ENCODE results near the gene CER1. TPM values are rescaled to one million over a fixed set of nuclear protein-coding genes. Genes with fewer than 3 reads are reported as not detected.

CER1 gene
- polyA plus RNA-seq (2012; ENCODE audit: low read depth, missing spikeins): not detected

GRCh38 chr9:14722391-14723035, at the start of gene CER1:
CER1 (minus strand) TSS chr9:14722733; CDS start chr9:14722672, 61 bp downstream.
- TF ChIP-seq PAX5 (IDR thresholded peaks at IDR 0.05; ENCODE audit: insufficient read depth, low read length, severe bottlenecking) (no peak), POU2F2 (IDR thresholded peaks at IDR 0.05; ENCODE audit: low read depth, low read length) (no peak), SPI1 (IDR thresholded peaks at IDR 0.05; ENCODE audit: low read depth, low read length) (no peak), POLR2AphosphoS5 (IDR thresholded peaks at IDR 0.05; ENCODE audit: low read depth, low read length) (no peak)
- FAIRE-seq (no peak), DNase-seq (ENCODE audit: insufficient read length, low spot score) (no peak)

DNA sequence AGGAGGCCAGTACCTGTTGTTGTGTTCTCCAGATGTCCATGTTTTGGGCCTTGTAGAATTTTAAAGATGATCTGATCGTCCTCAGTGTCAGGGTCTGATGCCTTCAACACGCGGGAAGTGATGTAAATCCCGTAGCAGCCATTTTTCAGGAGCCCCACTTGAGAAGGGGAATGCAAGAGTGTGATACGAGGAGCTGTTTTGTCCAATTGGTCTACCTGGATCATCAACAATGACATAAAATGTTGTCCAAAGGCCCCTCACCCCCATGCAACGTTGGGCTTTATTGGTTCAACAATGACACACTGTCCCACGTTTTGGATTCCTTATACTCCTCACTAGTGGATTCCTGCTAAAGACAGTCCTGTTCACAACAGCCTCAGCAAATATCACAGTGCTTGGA, 48.1 kb upstream of the CER1 start:
- TF ChIP-seq SPI1 (IDR thresholded peaks at IDR 0.05; ENCODE audit: low read depth, low read length) (no peak), POU2F2 (IDR thresholded peaks at IDR 0.05; ENCODE audit: low read depth, low read length) (no peak), POLR2A (IDR thresholded peaks at IDR 0.05; ENCODE audit: low read depth, low read length) (no peak), POLR2AphosphoS5 (IDR thresholded peaks at IDR 0.05; ENCODE audit: low read depth, low read length) (no peak), PAX5 (IDR thresholded peaks at IDR 0.05; ENCODE audit: insufficient read depth, low read length, severe bottlenecking) (no peak), TAF1 (IDR thresholded peaks at IDR 0.05; ENCODE audit: low read depth, low read length) (no peak)
- DNase-seq (ENCODE audit: insufficient read length, low spot score): no peak
- no peak for FAIRE-seq

DNA sequence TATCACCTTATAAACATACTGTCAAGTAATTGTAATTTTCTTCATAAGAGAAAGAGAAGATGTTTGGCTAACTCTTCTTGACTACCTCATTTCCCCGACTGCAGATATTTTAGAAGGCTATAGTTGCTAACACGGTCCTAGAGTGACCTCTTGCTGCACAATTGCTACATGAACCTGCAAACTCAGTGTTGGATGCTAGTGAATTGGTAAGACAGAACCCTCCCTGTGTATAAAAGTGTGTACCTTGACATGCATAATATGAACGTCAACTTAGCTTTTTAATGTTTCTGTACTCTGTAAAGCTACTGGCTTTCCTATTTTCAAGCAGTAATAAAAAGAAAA, 46.7 kb upstream of the CER1 start:
- TF ChIP-seq SPI1 (IDR thresholded peaks at IDR 0.05; ENCODE audit: low read depth, low read length) (no peak), PAX5 (IDR thresholded peaks at IDR 0.05; ENCODE audit: insufficient read depth, low read length, severe bottlenecking) (no peak), POLR2AphosphoS5 (IDR thresholded peaks at IDR 0.05; ENCODE audit: low read depth, low read length) (no peak), TAF1 (IDR thresholded peaks at IDR 0.05; ENCODE audit: low read depth, low read length) (no peak), POLR2A (IDR thresholded peaks at IDR 0.05; ENCODE audit: low read depth, low read length) (no peak), POU2F2 (IDR thresholded peaks at IDR 0.05; ENCODE audit: low read depth, low read length) (no peak)
- DNase-seq (ENCODE audit: insufficient read length, low spot score) (no peak), FAIRE-seq (no peak)

- FAIRE-seq: peak; percentile 55
- no peak for DNase-seq (ENCODE audit: insufficient read length, low spot score)
- TF ChIP-seq POLR2A (IDR thresholded peaks at IDR 0.05; ENCODE audit: low read depth, low read length) (no peak), SPI1 (IDR thresholded peaks at IDR 0.05; ENCODE audit: low read depth, low read length) (no peak), TAF1 (IDR thresholded peaks at IDR 0.05; ENCODE audit: low read depth, low read length) (no peak), PAX5 (IDR thresholded peaks at IDR 0.05; ENCODE audit: insufficient read depth, low read length, severe bottlenecking) (no peak), POLR2AphosphoS5 (IDR thresholded peaks at IDR 0.05; ENCODE audit: low read depth, low read length) (no peak), POU2F2 (IDR thresholded peaks at IDR 0.05; ENCODE audit: low read depth, low read length) (no peak)
These were observed 46.1 kb upstream of the CER1 start for GRCh38 chr9:14768405-14769229.

DNA sequence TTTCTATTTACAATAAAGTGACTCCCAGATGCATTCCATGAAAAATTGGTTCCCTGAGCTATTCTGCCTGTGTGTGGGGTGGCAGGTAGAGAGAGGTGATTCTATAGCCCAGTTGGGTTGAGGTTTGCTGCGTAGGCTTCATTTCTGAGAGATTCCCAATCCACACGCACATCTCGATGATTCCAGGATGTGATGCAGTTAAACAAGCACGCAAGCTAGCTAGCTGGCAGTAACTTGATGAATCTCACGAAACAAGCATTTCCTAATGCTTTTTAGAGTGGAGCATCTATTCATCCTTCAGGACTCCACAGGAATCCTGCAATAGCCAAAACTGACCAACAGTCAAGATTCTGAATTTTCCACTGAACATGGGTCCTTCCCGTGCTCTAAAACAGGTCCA, 43.8 kb upstream of the CER1 start:
- FAIRE-seq (no peak), DNase-seq (ENCODE audit: insufficient read length, low spot score) (no peak)
- TF ChIP-seq POU2F2 (IDR thresholded peaks at IDR 0.05; ENCODE audit: low read depth, low read length) (no peak), POLR2AphosphoS5 (IDR thresholded peaks at IDR 0.05; ENCODE audit: low read depth, low read length) (no peak), POLR2A (IDR thresholded peaks at IDR 0.05; ENCODE audit: low read depth, low read length) (no peak), SPI1 (IDR thresholded peaks at IDR 0.05; ENCODE audit: low read depth, low read length) (no peak), PAX5 (IDR thresholded peaks at IDR 0.05; ENCODE audit: insufficient read depth, low read length, severe bottlenecking) (no peak), TAF1 (IDR thresholded peaks at IDR 0.05; ENCODE audit: low read depth, low read length) (no peak)

- TF ChIP-seq PAX5 (IDR thresholded peaks at IDR 0.05; ENCODE audit: insufficient read depth, low read length, severe bottlenecking): no peak
- TF ChIP-seq TAF1 (IDR thresholded peaks at IDR 0.05; ENCODE audit: low read depth, low read length): no peak
- TF ChIP-seq POLR2AphosphoS5 (IDR thresholded peaks at IDR 0.05; ENCODE audit: low read depth, low read length): no peak
- no peak for TF ChIP-seq POU2F2 (IDR thresholded peaks at IDR 0.05; ENCODE audit: low read depth, low read length)
- TF ChIP-seq POLR2A (IDR thresholded peaks at IDR 0.05; ENCODE audit: low read depth, low read length): no peak
- TF ChIP-seq SPI1 (IDR thresholded peaks at IDR 0.05; ENCODE audit: low read depth, low read length): no peak
- no peak for DNase-seq (ENCODE audit: insufficient read length, low spot score)
- FAIRE-seq: no peak
These were observed 39.1 kb upstream of the CER1 start for GRCh38 chr9:14761584-14761983.

GRCh38 chr9:14760060-14760459, 37.5 kb upstream of the CER1 start:
- TF ChIP-seq PAX5 (IDR thresholded peaks at IDR 0.05; ENCODE audit: insufficient read depth, low read length, severe bottlenecking): no peak
- no peak for TF ChIP-seq POLR2A (IDR thresholded peaks at IDR 0.05; ENCODE audit: low read depth, low read length)
- TF ChIP-seq SPI1 (IDR thresholded peaks at IDR 0.05; ENCODE audit: low read depth, low read length): no peak
- no peak for TF ChIP-seq TAF1 (IDR thresholded peaks at IDR 0.05; ENCODE audit: low read depth, low read length)
- TF ChIP-seq POLR2AphosphoS5 (IDR thresholded peaks at IDR 0.05; ENCODE audit: low read depth, low read length): no peak
- TF ChIP-seq POU2F2 (IDR thresholded peaks at IDR 0.05; ENCODE audit: low read depth, low read length): no peak
- no peak for FAIRE-seq
- no peak for DNase-seq (ENCODE audit: insufficient read length, low spot score)

GRCh38 chr9:14756291-14756690, 33.8 kb upstream of the CER1 start:
- FAIRE-seq: no peak
- no peak for TF ChIP-seq TAF1 (IDR thresholded peaks at IDR 0.05; ENCODE audit: low read depth, low read length)
- no peak for TF ChIP-seq SPI1 (IDR thresholded peaks at IDR 0.05; ENCODE audit: low read depth, low read length)
- no peak for TF ChIP-seq POLR2AphosphoS5 (IDR thresholded peaks at IDR 0.05; ENCODE audit: low read depth, low read length)
- no peak for TF ChIP-seq POU2F2 (IDR thresholded peaks at IDR 0.05; ENCODE audit: low read depth, low read length)
- no peak for TF ChIP-seq POLR2A (IDR thresholded peaks at IDR 0.05; ENCODE audit: low read depth, low read length)
- no peak for TF ChIP-seq PAX5 (IDR thresholded peaks at IDR 0.05; ENCODE audit: insufficient read depth, low read length, severe bottlenecking)
- DNase-seq (ENCODE audit: insufficient read length, low spot score): no peak

DNA sequence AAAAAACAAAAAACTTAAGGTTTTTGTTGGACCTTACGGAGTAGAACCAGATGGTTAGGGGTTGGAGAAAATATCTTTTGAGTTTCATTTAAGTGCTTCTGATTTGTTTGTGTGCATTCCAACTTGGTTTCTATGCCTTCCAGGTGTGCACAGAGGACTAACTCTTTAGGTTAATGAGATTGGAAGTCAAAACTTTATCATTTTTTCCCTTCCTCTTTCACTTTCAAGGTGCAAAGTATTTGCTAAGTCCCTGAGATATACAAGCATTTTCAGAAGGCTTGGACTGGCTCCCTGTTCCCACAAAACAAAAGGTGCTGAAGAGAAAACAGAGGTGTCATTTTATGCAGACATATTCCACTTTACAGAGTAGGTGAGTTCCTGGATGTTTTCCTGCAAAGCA, 30.3 kb upstream of the CER1 start:
- no peak for FAIRE-seq
- TF ChIP-seq TAF1 (IDR thresholded peaks at IDR 0.05; ENCODE audit: low read depth, low read length) (no peak), SPI1 (IDR thresholded peaks at IDR 0.05; ENCODE audit: low read depth, low read length) (peak; percentile 13; the same call in 1 of the 2 replicates)
- DNase-seq (ENCODE audit: insufficient read length, low spot score): no peak

Measured in GM12891 (cell line).